Karpas-422 (cell line): ENCODE data around the gene REEP6. TPM values are rescaled to one million over a fixed set of nuclear protein-coding genes. Genes with fewer than 3 reads are reported as not detected.

ENCODE experiments used
- DNase-seq: peaks from one replicate; pipeline ENCODE4 v3.0.0-alpha.2; 2015
- H2AFZ ChIP-seq: fragments of 200-600 bp; sonication (generic); 2 replicates; pipeline ENCODE4 v1.6.1; 2014; ENCODE audit warnings: antibody characterized with exemption, low read length, mixed read lengths
- H3K27ac ChIP-seq: fragments of 200-600 bp; sonication (generic); 2 replicates; pipeline ENCODE4 v1.5.1; 2014; ENCODE audit warnings: mild to moderate bottlenecking, low read length, moderate library complexity
- H3K27me3 ChIP-seq: fragments of 200-600 bp; sonication (generic); 2 replicates; pipeline ENCODE4 v1.6.1; 2014; ENCODE audit warnings: low read length, mixed read lengths
- H3K36me3 ChIP-seq: fragments of 200-600 bp; sonication (generic); 2 replicates; pipeline ENCODE4 v1.6.1; 2014; ENCODE audit warnings: low read length, mixed read lengths; ENCODE audit not compliant: insufficient read depth
- H3K4me1 ChIP-seq: fragments of 200-600 bp; sonication (generic); 2 replicates; pipeline ENCODE4 v1.6.1; 2014; ENCODE audit warnings: mild to moderate bottlenecking, low read length, mixed read lengths
- H3K4me2 ChIP-seq: fragments of 200-600 bp; sonication (generic); 2 replicates; pipeline ENCODE4 v1.6.1; 2014; ENCODE audit warnings: low read length, low read depth, mild to moderate bottlenecking; ENCODE audit not compliant: poor library complexity, severe bottlenecking
- H3K4me3 ChIP-seq: fragments of 200-600 bp; sonication (generic); 2 replicates; pipeline ENCODE4 v1.5.1; 2014; ENCODE audit warnings: mild to moderate bottlenecking, antibody characterized with exemption, low read length, mixed read lengths
- H3K79me2 ChIP-seq: fragments of 200-600 bp; sonication (generic); 2 replicates; pipeline ENCODE4 v1.6.1; 2014; ENCODE audit warnings: mild to moderate bottlenecking, low read length, mixed read lengths
- H3K9ac ChIP-seq: fragments of 200-600 bp; sonication (generic); 2 replicates; pipeline ENCODE4 v1.6.0; 2014; ENCODE audit warnings: low read length
- H3K9me2 ChIP-seq: fragments of 200-600 bp; sonication (generic), shearing (Covaris generic); replicated peaks from 2 replicates; pipeline ENCODE4 v1.6.0; 2014; ENCODE audit warnings: mild to moderate bottlenecking, low read length, moderate library complexity; ENCODE audit not compliant: insufficient read depth
- H3K9me3 ChIP-seq: fragments of 300-700, 200-600 bp; sonication (generic); 2 replicates; pipeline ENCODE4 v1.6.1; 2014; ENCODE audit warnings: low read length, mixed read lengths
- H4K20me1 ChIP-seq: fragments of 200-600 bp; sonication (generic); 2 replicates; pipeline ENCODE4 v1.6.1; 2014; ENCODE audit warnings: mild to moderate bottlenecking, antibody characterized with exemption, low read length, low read depth; ENCODE audit not compliant: insufficient read depth
- total RNA-seq: library from RNA; depleted of rRNA; stranded (reverse); fragments of >200 nt; shearing (Covaris generic); gene quantifications from 2 replicates; pipeline ENCODE4 v1.2.3, GENCODE V29; 2014; ENCODE audit warnings: low replicate concordance

REEP6 gene
- total RNA-seq, 1 experiment from 2014 or later: 1.5 TPM

- Histone ChIP-seq H3K4me3 (no peak overlapping the region), H3K79me2 (peaks cover 11% of the 10 kb centered on the region), H2AFZ (no peak overlapping the region), H4K20me1 (no peaks in the 10 kb centered on the region), H3K9me3 (no peaks in the 10 kb centered on the region), H3K27me3 (no peaks in the 10 kb centered on the region), H3K9me2 (no peaks in the 10 kb centered on the region), H3K27ac (no peak overlapping the region), H3K4me2 (no peak overlapping the region), H3K4me1 (peaks cover 11% of the 10 kb centered on the region), H3K9ac (no peak overlapping the region), H3K36me3 (no peaks in the 10 kb centered on the region)
- DNase-seq: no peak
Observed at GRCh38 chr19:1482361-1483130, 8.4 kb upstream of the REEP6 start.

- Histone ChIP-seq H4K20me1 (no peaks in the 10 kb centered on the region), H3K4me3 (no peak overlapping the region), H3K9ac (no peak overlapping the region), H3K36me3 (no peaks in the 10 kb centered on the region), H3K9me3 (no peaks in the 10 kb centered on the region), H3K9me2 (no peaks in the 10 kb centered on the region), H3K27me3 (no peaks in the 10 kb centered on the region), H2AFZ (no peak overlapping the region), H3K4me1 (peaks cover 5% of the 10 kb centered on the region), H3K79me2 (peaks cover 5% of the 10 kb centered on the region), H3K4me2 (no peak overlapping the region), H3K27ac (no peak overlapping the region)
- no peak for DNase-seq
Observed at GRCh38 chr19:1483131-1483978, 7.6 kb upstream of the REEP6 start.

GRCh38 chr19:1483979-1484428 lies 7.0 kb upstream of the REEP6 start:
- Histone ChIP-seq H3K4me2 (no peak overlapping the region), H3K9ac (no peak overlapping the region), H4K20me1 (no peaks in the 10 kb centered on the region), H3K27ac (no peak overlapping the region), H3K36me3 (no peaks in the 10 kb centered on the region), H3K4me3 (no peak overlapping the region), H2AFZ (no peak overlapping the region), H3K27me3 (no peaks in the 10 kb centered on the region), H3K9me2 (no peaks in the 10 kb centered on the region), H3K9me3 (no peaks in the 10 kb centered on the region), H3K79me2 (no peaks in the 10 kb centered on the region), H3K4me1 (peaks cover 5% of the 10 kb centered on the region)
- DNase-seq: no peak

GRCh38 chr19:1486720-1487575 lies 4.0 kb upstream of the REEP6 start:
- no peaks in the 10 kb centered on the region for H3K27me3 ChIP-seq
- no peaks in the 10 kb centered on the region for H3K9me3 ChIP-seq
- H3K4me2 ChIP-seq: no peak overlapping the region
- H3K4me3 ChIP-seq: no peak overlapping the region
- DNase-seq: no peak
- no peaks in the 10 kb centered on the region for H3K9me2 ChIP-seq
- no peak overlapping the region for H2AFZ ChIP-seq
- H3K27ac ChIP-seq: no peak overlapping the region
- H3K36me3 ChIP-seq: no peaks in the 10 kb centered on the region
- peaks cover 16% of the 10 kb centered on the region for H3K4me1 ChIP-seq
- no peaks in the 10 kb centered on the region for H3K79me2 ChIP-seq
- no peak overlapping the region for H3K9ac ChIP-seq
- H4K20me1 ChIP-seq: no peaks in the 10 kb centered on the region

GRCh38 chr19:1487576-1488281 lies 3.3 kb upstream of the REEP6 start:
- Histone ChIP-seq H3K9me3 (no peaks in the 10 kb centered on the region), H3K4me3 (no peak overlapping the region), H4K20me1 (no peaks in the 10 kb centered on the region), H3K36me3 (no peaks in the 10 kb centered on the region), H3K27me3 (no peaks in the 10 kb centered on the region), H3K27ac (no peak overlapping the region), H3K4me1 (peaks cover 16% of the 10 kb centered on the region), H3K79me2 (no peaks in the 10 kb centered on the region), H3K4me2 (no peak overlapping the region), H3K9ac (no peak overlapping the region), H3K9me2 (no peaks in the 10 kb centered on the region), H2AFZ (no peak overlapping the region)
- no peak for DNase-seq

- Histone ChIP-seq H3K79me2 (no peaks in the 10 kb centered on the region), H3K36me3 (no peaks in the 10 kb centered on the region), H3K9ac (no peak overlapping the region), H3K4me3 (no peak overlapping the region), H3K9me3 (no peaks in the 10 kb centered on the region), H3K27ac (no peak overlapping the region), H3K27me3 (no peaks in the 10 kb centered on the region), H2AFZ (no peak overlapping the region), H3K4me2 (no peak overlapping the region), H3K4me1 (peaks cover 16% of the 10 kb centered on the region), H4K20me1 (no peaks in the 10 kb centered on the region), H3K9me2 (no peaks in the 10 kb centered on the region)
- peak; percentile 38 for DNase-seq
Observed at GRCh38 chr19:1488282-1488601, 2.7 kb upstream of the REEP6 start.

- Histone ChIP-seq H3K79me2 (no peaks in the 10 kb centered on the region), H3K4me3 (peak overlapping the region; percentile 78), H3K9ac (peak overlapping the region; percentile 83), H2AFZ (peak overlapping the region; percentile 90), H3K9me2 (no peaks in the 10 kb centered on the region), H3K36me3 (no peaks in the 10 kb centered on the region), H3K9me3 (no peaks in the 10 kb centered on the region), H3K27me3 (no peaks in the 10 kb centered on the region), H3K4me2 (peak overlapping the region; percentile 94), H4K20me1 (no peaks in the 10 kb centered on the region), H3K27ac (0 out of 2 replicates have a peak overlapping the region, but pooled peaks have one; percentile 6), H3K4me1 (peaks cover 16% of the 10 kb centered on the region)
- peak; percentile 41 for DNase-seq
Observed at GRCh38 chr19:1489463-1490310, 1.3 kb upstream of the REEP6 start.
